ENCODE results near the gene ACOT8. TPM values are rescaled to one million over a fixed set of nuclear protein-coding genes. Genes with fewer than 3 reads are reported as not detected.

Gene ACOT8
- polyA plus RNA-seq, 1 donor (not counting 4 experiments of a cell fraction or from before 2014, with no cell fraction given): 23.9 TPM

GRCh38 chr20:45896641-45897161 lies 39.5 kb upstream of the ACOT8 start:
- no peak overlapping the region for H3K4me3 ChIP-seq (ENCODE audit: control insufficient read depth in 2 of 3, extremely low read depth in 1 of 3, insufficient read depth in 2 of 3, low read depth in 1 of 3, low read length in 3 of 3)
- no peaks in the 10 kb centered on the region for H3K9me1 ChIP-seq (ENCODE audit: control insufficient read depth, extremely low read depth, insufficient read depth, low read length)
- no peak overlapping the region for H2AFZ ChIP-seq (ENCODE audit: control insufficient read depth, low read length)
- DNase-seq (ENCODE audit: low read depth, low spot score): no peak
- no peaks in the 10 kb centered on the region for H4K20me1 ChIP-seq (ENCODE audit: control insufficient read depth, extremely low read depth, insufficient read depth, low read length)
- FAIRE-seq: no peak
- H3K27ac ChIP-seq (ENCODE audit: control insufficient read depth, insufficient read depth, low read length): no peak overlapping the region
- no peak overlapping the region for H3K4me2 ChIP-seq (ENCODE audit: control insufficient read depth, extremely low read depth, insufficient read depth, low read depth, low read length)
- H3K4me1 ChIP-seq (ENCODE audit: control insufficient read depth, extremely low read depth, insufficient read depth, low read length): peaks cover 4% of the 10 kb centered on the region
- no peaks in the 10 kb centered on the region for H3K9me3 ChIP-seq (ENCODE audit: control insufficient read depth, low read depth, low read length)
- dilution Hi-C loops (cut with MboI; ENCODE audit: extremely low pct_ligation_motif_present, low sequenced_read_pairs): no loop called here
- TF ChIP-seq, protein P1, sequence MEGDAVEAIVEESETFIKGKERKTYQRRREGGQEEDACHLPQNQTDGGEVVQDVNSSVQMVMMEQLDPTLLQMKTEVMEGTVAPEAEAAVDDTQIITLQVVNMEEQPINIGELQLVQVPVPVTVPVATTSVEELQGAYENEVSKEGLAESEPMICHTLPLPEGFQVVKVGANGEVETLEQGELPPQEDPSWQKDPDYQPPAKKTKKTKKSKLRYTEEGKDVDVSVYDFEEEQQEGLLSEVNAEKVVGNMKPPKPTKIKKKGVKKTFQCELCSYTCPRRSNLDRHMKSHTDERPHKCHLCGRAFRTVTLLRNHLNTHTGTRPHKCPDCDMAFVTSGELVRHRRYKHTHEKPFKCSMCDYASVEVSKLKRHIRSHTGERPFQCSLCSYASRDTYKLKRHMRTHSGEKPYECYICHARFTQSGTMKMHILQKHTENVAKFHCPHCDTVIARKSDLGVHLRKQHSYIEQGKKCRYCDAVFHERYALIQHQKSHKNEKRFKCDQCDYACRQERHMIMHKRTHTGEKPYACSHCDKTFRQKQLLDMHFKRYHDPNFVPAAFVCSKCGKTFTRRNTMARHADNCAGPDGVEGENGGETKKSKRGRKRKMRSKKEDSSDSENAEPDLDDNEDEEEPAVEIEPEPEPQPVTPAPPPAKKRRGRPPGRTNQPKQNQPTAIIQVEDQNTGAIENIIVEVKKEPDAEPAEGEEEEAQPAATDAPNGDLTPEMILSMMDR (optimal IDR thresholded peaks at IDR 0.05 in 1 of 3, IDR thresholded peaks at IDR 0.05 in 1 of 3, conservative IDR thresholded peaks at IDR 0.05 in 1 of 3; ENCODE audit: extremely low read depth in 1 of 3, insufficient read depth in 2 of 3, low read length in 3 of 3): no peak
- TF ChIP-seq EZH2 (IDR thresholded peaks at IDR 0.05; ENCODE audit: low read length): no peak
- H3K9ac ChIP-seq (ENCODE audit: control insufficient read depth, extremely low read depth, insufficient read depth, low read length): no peak overlapping the region
- peaks cover 13 to 31% of the 10 kb centered on the region in 2 experiments for H3K36me3 ChIP-seq (ENCODE audit: control insufficient read depth in 2 of 2, extremely low read depth in 1 of 2, insufficient read depth in 2 of 2, low read length in 2 of 2)
- no peaks in the 10 kb centered on the region for H3K27me3 ChIP-seq (ENCODE audit: control insufficient read depth, extremely low read depth, insufficient read depth, low read length)
- no peaks in the 10 kb centered on the region for H3K79me2 ChIP-seq (ENCODE audit: control insufficient read depth, insufficient read depth, low read length)

GRCh38 chr20:45894797-45895196 lies 37.6 kb upstream of the ACOT8 start:
- peaks cover 13 to 25% of the 10 kb centered on the region in 2 experiments for H3K36me3 ChIP-seq (ENCODE audit: control insufficient read depth in 2 of 2, extremely low read depth in 1 of 2, insufficient read depth in 2 of 2, low read length in 2 of 2)
- H3K27me3 ChIP-seq (ENCODE audit: control insufficient read depth, extremely low read depth, insufficient read depth, low read length): no peaks in the 10 kb centered on the region
- DNase-seq (ENCODE audit: low read depth, low spot score) (no peak), FAIRE-seq (no peak)
- no peaks in the 10 kb centered on the region for H3K9me1 ChIP-seq (ENCODE audit: control insufficient read depth, extremely low read depth, insufficient read depth, low read length)
- no peak overlapping the region for H3K4me2 ChIP-seq (ENCODE audit: control insufficient read depth, extremely low read depth, insufficient read depth, low read depth, low read length)
- H3K4me3 ChIP-seq (ENCODE audit: control insufficient read depth in 2 of 3, extremely low read depth in 1 of 3, insufficient read depth in 2 of 3, low read depth in 1 of 3, low read length in 3 of 3): no peak overlapping the region
- peaks cover 13% of the 10 kb centered on the region for H3K4me1 ChIP-seq (ENCODE audit: control insufficient read depth, extremely low read depth, insufficient read depth, low read length)
- no peak overlapping the region for H3K9ac ChIP-seq (ENCODE audit: control insufficient read depth, extremely low read depth, insufficient read depth, low read length)
- no peaks in the 10 kb centered on the region for H3K9me3 ChIP-seq (ENCODE audit: control insufficient read depth, low read depth, low read length)
- dilution Hi-C loops (cut with MboI; ENCODE audit: extremely low pct_ligation_motif_present, low sequenced_read_pairs): no loop called here
- TF ChIP-seq, protein P1 (optimal IDR thresholded peaks at IDR 0.05 in 1 of 3, IDR thresholded peaks at IDR 0.05 in 1 of 3, conservative IDR thresholded peaks at IDR 0.05 in 1 of 3; ENCODE audit: extremely low read depth in 1 of 3, insufficient read depth in 2 of 3, low read length in 3 of 3): no peak
- TF ChIP-seq EZH2 (IDR thresholded peaks at IDR 0.05; ENCODE audit: low read length): no peak
- H4K20me1 ChIP-seq (ENCODE audit: control insufficient read depth, extremely low read depth, insufficient read depth, low read length): no peaks in the 10 kb centered on the region
- H3K27ac ChIP-seq (ENCODE audit: control insufficient read depth, insufficient read depth, low read length): no peak overlapping the region
- no peak overlapping the region for H2AFZ ChIP-seq (ENCODE audit: control insufficient read depth, low read length)
- H3K79me2 ChIP-seq (ENCODE audit: control insufficient read depth, insufficient read depth, low read length): no peaks in the 10 kb centered on the region
